GM12892 (cell line): ENCODE results near the gene ZMYND19.
"Not testable (repeated sequence)": the region's sequence is repeated elsewhere in the genome, so short reads cannot be mapped to it uniquely, and the experiment has no call there.

Experiments
- DNase-seq: peaks from one replicate; pipeline ENCODE4 v3.0.0; 2011; ENCODE audit not compliant: insufficient read length
- FAIRE-seq: peaks from 2 replicates; lab custom pipeline; 2011; peaks lifted over from hg19 to GRCh38; lab: Jason Lieb, UNC
- POLR2A ChIP-seq: IDR thresholded peaks from 2 replicates; pipeline ENCODE4 v1.6.1; 2011; ENCODE audit warnings: low read depth, low read length, control low read depth
- POLR2AphosphoS5 ChIP-seq: IDR thresholded peaks from 2 replicates; pipeline ENCODE4 v1.6.1; 2011; ENCODE audit warnings: low read depth, low read length, control low read depth
- TAF1 ChIP-seq: IDR thresholded peaks from 2 replicates; pipeline ENCODE4 v1.6.1; 2011; ENCODE audit warnings: low read depth, mild to moderate bottlenecking, control low read depth, low read length, borderline replicate concordance

Gene ZMYND19

GRCh38 chr9:137602661-137603060 is 12.3 kb upstream of the ZMYND19 start:
- DNase-seq (no peak), FAIRE-seq (peak; percentile 57)
- no peak for TF ChIP-seq TAF1
- no peak for TF ChIP-seq POLR2AphosphoS5
- TF ChIP-seq POLR2A, result no peak

GRCh38 chr9:137598943-137599342 is 8.6 kb upstream of the ZMYND19 start:
- no peak for TF ChIP-seq POLR2AphosphoS5
- TF ChIP-seq POLR2A, result no peak
- no peak for TF ChIP-seq TAF1
- DNase-seq (no peak), FAIRE-seq (no peak)

- DNase-seq, FAIRE-seq: not testable (repeated sequence)
Measured at GRCh38 chr9:137596577-137596976, 6.3 kb upstream of the ZMYND19 start.

GRCh38 chr9:137593176-137593575 is 2.9 kb upstream of the ZMYND19 start:
- no peak for FAIRE-seq
- no peak for DNase-seq
- no peak for TF ChIP-seq POLR2A
- TF ChIP-seq POLR2AphosphoS5, result no peak
- no peak for TF ChIP-seq TAF1

GRCh38 chr9:137592767-137593166 is 2.5 kb upstream of the ZMYND19 start:
- no peak for TF ChIP-seq POLR2AphosphoS5
- no peak for TF ChIP-seq TAF1
- TF ChIP-seq POLR2A, result no peak
- DNase-seq, result no peak
- FAIRE-seq, result no peak

GRCh38 chr9:137590123-137590468 is 216 bp downstream of the ZMYND19 start:
- FAIRE-seq (no peak), DNase-seq (no peak)

GRCh38 chr9:137589441-137590122 is 730 bp downstream of the ZMYND19 start:
- no peak for TF ChIP-seq POLR2AphosphoS5
- DNase-seq (peak; percentile 46), FAIRE-seq (peak; percentile 5)

More at GRCh38 chr9:137590123-137590468, 216 bp downstream of the ZMYND19 start:
- TF ChIP-seq POLR2AphosphoS5, result no peak
- TF ChIP-seq POLR2A, result no peak

GRCh38 chr9:137588891-137589290 is 1.4 kb downstream of the ZMYND19 start:
- FAIRE-seq (no peak), DNase-seq (no peak)
- no peak for TF ChIP-seq POLR2A
- TF ChIP-seq POLR2AphosphoS5, result no peak

GRCh38 chr9:137588311-137588710 is 2.0 kb downstream of the ZMYND19 start:
- DNase-seq, result no peak
- no peak for TF ChIP-seq TAF1
- no peak for TF ChIP-seq POLR2A
- TF ChIP-seq POLR2AphosphoS5, result no peak
- no peak for FAIRE-seq

GRCh38 chr9:137586854-137587253 is 3.5 kb downstream of the ZMYND19 start:
- TF ChIP-seq POLR2AphosphoS5 (no peak), POLR2A (no peak), TAF1 (no peak)
- DNase-seq (no peak), FAIRE-seq (no peak)

GRCh38 chr9:137583957-137584356 is 6.4 kb downstream of the ZMYND19 start:
- FAIRE-seq (no peak), DNase-seq (no peak)
- TF ChIP-seq POLR2A, result no peak
- TF ChIP-seq TAF1, result no peak
- TF ChIP-seq POLR2AphosphoS5, result no peak

- TF ChIP-seq POLR2A, result no peak
- TF ChIP-seq TAF1, result no peak
- TF ChIP-seq POLR2AphosphoS5, result no peak
- DNase-seq (no peak), FAIRE-seq (no peak)
Measured at GRCh38 chr9:137583347-137583746, 7.0 kb downstream of the ZMYND19 start.
